Kidney capillary endothelial cell (primary cell): ENCODE results near the gene AKAP11.
A peak's percentile ranks its signal among the peaks of the same experiment; 100 is the strongest.

Experiments used
- DNase-seq: peaks from one replicate; pipeline ENCODE4 v3.0.0-alpha.2; 2018; ENCODE audit warnings: low spot score

Gene AKAP11

GRCh38 chr13:42275098-42275471 is 3.1 kb downstream of the AKAP11 start:
- no peak for DNase-seq

- DNase-seq, result no peak
These were observed 3.6 kb downstream of the AKAP11 start for GRCh38 chr13:42275506-42275905.

GRCh38 chr13:42276683-42277082 is 4.7 kb downstream of the AKAP11 start:
- no peak for DNase-seq

GRCh38 chr13:42277618-42278276 is 5.8 kb downstream of the AKAP11 start:
- DNase-seq, result no peak

GRCh38 chr13:42279080-42279479 is 7.1 kb downstream of the AKAP11 start:
- no peak for DNase-seq

GRCh38 chr13:42279986-42280385 is 8.0 kb downstream of the AKAP11 start:
- no peak for DNase-seq

- DNase-seq, result no peak
These were observed 8.6 kb downstream of the AKAP11 start for GRCh38 chr13:42280537-42280936.

- no peak for DNase-seq
These were observed 11.6 kb downstream of the AKAP11 start for GRCh38 chr13:42283574-42283973.

- no peak for DNase-seq
These were observed 12.1 kb downstream of the AKAP11 start for GRCh38 chr13:42284068-42284467.

GRCh38 chr13:42298392-42298791 is 26.4 kb downstream of the AKAP11 start:
- no peak for DNase-seq

GRCh38 chr13:42305503-42305902 is 33.6 kb downstream of the AKAP11 start:
- peak; percentile 3 for DNase-seq

- DNase-seq, result no peak
These were observed 35.5 kb downstream of the AKAP11 start for GRCh38 chr13:42307461-42307860.

- DNase-seq, result no peak
These were observed 41.0 kb downstream of the AKAP11 start for GRCh38 chr13:42312817-42313431.

GRCh38 chr13:42318570-42318969 is 46.6 kb downstream of the AKAP11 start:
- DNase-seq, result no peak

- DNase-seq, result no peak
These were observed 48.4 kb downstream of the AKAP11 start for GRCh38 chr13:42320375-42320787.

- DNase-seq, result no peak
These were observed 50.9 kb downstream of the AKAP11 start for GRCh38 chr13:42322806-42323205.

GRCh38 chr13:42324704-42325103 is 52.8 kb downstream of the AKAP11 start:
- DNase-seq, result no peak

GRCh38 chr13:42327725-42328124 is 55.8 kb downstream of the AKAP11 start:
- DNase-seq, result no peak

- no peak for DNase-seq
These were observed 56.7 kb downstream of the AKAP11 start for GRCh38 chr13:42328672-42329071.

GRCh38 chr13:42329239-42329638 is 57.3 kb downstream of the AKAP11 start:
- DNase-seq, result no peak

GRCh38 chr13:42331009-42331408 is 59.1 kb downstream of the AKAP11 start:
- DNase-seq, result no peak

- peak; percentile 25 for DNase-seq
These were observed 61.8 kb downstream of the AKAP11 start for GRCh38 chr13:42333613-42334328.

- DNase-seq, result no peak
These were observed 62.4 kb downstream of the AKAP11 start for GRCh38 chr13:42334329-42334706.
